ENCODE results near the gene CD34.
"Not testable (repeated sequence)": the region's sequence is repeated elsewhere in the genome, so short reads cannot be mapped to it uniquely, and the experiment has no call there.

CD34 gene

GRCh38 chr1:207946756-207947155 is 35.8 kb upstream of the CD34 start:
- TF ChIP-seq CTCF (IDR thresholded peaks at IDR 0.05; ENCODE audit: insufficient read depth, low read depth, low read length, missing control alignments): no peak
- H3K4me3 ChIP-seq (ENCODE audit: low read length): no peak overlapping the region
- DNase-seq (ENCODE audit: low read depth): no peak

DNA sequence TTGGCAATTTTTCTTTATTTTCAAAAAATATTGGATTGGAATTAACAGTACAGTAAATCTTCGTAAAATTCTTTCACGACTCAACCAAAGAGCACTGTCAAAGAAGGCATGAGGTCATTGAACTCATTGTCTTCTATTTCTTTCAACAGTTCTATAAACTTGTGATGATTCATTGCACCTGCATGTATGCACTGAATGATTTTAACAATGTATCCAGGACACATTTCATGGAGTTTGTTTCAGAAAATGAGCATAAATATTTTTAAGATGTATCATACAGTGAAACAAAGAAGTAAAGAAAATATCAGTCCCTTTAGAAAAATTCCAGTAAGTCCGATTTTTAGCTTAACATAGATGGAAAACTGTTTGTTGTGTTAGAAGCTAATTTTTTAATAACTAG is 33.6 kb upstream of the CD34 start:
- DNase-seq (ENCODE audit: low read depth): peak; percentile 74
- no peak for TF ChIP-seq CTCF (IDR thresholded peaks at IDR 0.05; ENCODE audit: insufficient read depth, low read depth, low read length, missing control alignments)

GRCh38 chr1:207942337-207942741 is 31.4 kb upstream of the CD34 start:
- not testable (repeated sequence) for H3K4me3 ChIP-seq (ENCODE audit: low read length); DNase-seq (ENCODE audit: low read depth)

More for the DNA sequence above, 33.6 kb upstream of the CD34 start:
- H3K4me3 ChIP-seq (ENCODE audit: low read length): no peak overlapping the region

DNA sequence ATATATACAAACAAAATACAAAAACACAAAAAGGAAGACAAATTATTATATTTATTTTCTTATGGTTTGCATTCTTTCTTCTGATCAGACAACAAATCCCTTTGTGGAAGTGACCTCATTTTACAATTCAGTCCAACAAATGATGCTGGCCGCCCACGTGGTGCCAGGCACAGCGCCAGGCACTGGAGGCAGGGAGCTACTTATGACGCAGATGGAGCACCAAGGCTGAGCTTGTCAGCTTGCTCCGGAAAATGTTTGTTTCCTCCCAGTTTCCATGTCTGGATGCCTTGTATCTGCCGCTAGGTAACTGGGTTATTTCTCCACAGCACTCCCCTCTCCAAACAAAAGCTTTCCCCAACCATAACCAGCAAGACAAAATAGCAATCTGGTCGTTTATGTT is 30.7 kb upstream of the CD34 start:
- no peak for DNase-seq (ENCODE audit: low read depth)
- TF ChIP-seq CTCF (IDR thresholded peaks at IDR 0.05; ENCODE audit: insufficient read depth, low read depth, low read length, missing control alignments): no peak
- no peak overlapping the region for H3K4me3 ChIP-seq (ENCODE audit: low read length)

GRCh38 chr1:207938016-207938415 is 27.1 kb upstream of the CD34 start:
- H3K4me3 ChIP-seq (ENCODE audit: low read length): no peak overlapping the region
- DNase-seq (ENCODE audit: low read depth): peak; percentile 71
- no peak for TF ChIP-seq CTCF (IDR thresholded peaks at IDR 0.05; ENCODE audit: insufficient read depth, low read depth, low read length, missing control alignments)

DNA sequence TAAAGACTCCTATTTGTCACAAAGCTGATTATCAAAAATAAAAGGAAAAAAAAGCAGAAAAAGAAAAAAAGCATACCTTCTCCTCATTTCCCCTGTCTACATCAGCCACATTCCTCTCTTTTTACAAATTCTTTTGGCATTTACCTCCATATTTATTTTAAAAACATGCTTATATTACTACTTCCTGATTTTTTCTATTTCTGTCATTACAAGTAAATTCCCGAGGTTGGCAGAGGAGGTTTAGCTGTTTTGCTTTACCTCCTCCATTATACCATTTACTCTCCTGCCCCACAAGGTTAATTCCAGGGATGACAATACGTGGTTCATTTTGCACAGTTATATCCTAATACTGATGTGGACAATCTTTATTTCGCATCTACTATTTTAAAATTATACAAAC is 26.3 kb upstream of the CD34 start:
- no peak overlapping the region for H3K4me3 ChIP-seq (ENCODE audit: low read length)
- DNase-seq (ENCODE audit: low read depth): no peak
- TF ChIP-seq CTCF (IDR thresholded peaks at IDR 0.05; ENCODE audit: insufficient read depth, low read depth, low read length, missing control alignments): no peak

- TF ChIP-seq CTCF (IDR thresholded peaks at IDR 0.05; ENCODE audit: insufficient read depth, low read depth, low read length, missing control alignments): no peak
- no peak overlapping the region for H3K4me3 ChIP-seq (ENCODE audit: low read length)
- no peak for DNase-seq (ENCODE audit: low read depth)
Observed at GRCh38 chr1:207935166-207935583, 24.2 kb upstream of the CD34 start.

All from epithelial cell of esophagus (primary cell).